IMR-90 (cell line): ENCODE data around the gene COL6A3.

Source experiments
- CTCF ChIP-seq: conservative IDR thresholded peaks from 2 replicates; pipeline ENCODE4 v1.5.1; 2012; ENCODE audit warnings: mild to moderate bottlenecking, low read depth, low read length, improper control_type of control experiment
- NFE2L2 ChIP-seq: fragments of 150-350 bp; IDR thresholded peaks from 2 replicates; pipeline ENCODE4 v1.6.1; 2016; ENCODE audit warnings: low read depth, mild to moderate bottlenecking, low read length

GRCh38 chr2:237440819-237441281, 26.9 kb upstream of the COL6A3 start:
- no peak for TF ChIP-seq NFE2L2
- TF ChIP-seq CTCF: no peak
